COLO668 (cell line): Measurements from ENCODE around the gene COX8C.

Experiments
- DNase-seq: peaks from one replicate; lab custom pipeline; 2025; ENCODE audit not compliant: unreplicated experiment; lab: John Stamatoyannopoulos, UW

The COX8C gene, protein sequence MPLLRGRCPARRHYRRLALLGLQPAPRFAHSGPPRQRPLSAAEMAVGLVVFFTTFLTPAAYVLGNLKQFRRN

GRCh38 chr14:93346926-93347721 is at the start of gene COX8C:
Gene COX8C (plus strand): TSS chr14:93347182. CDS start chr14:93347269, 87 bp downstream.
- no peak for DNase-seq

GRCh38 chr14:93299416-93299815 is 47.6 kb upstream of the COX8C start:
- no peak for DNase-seq

DNA sequence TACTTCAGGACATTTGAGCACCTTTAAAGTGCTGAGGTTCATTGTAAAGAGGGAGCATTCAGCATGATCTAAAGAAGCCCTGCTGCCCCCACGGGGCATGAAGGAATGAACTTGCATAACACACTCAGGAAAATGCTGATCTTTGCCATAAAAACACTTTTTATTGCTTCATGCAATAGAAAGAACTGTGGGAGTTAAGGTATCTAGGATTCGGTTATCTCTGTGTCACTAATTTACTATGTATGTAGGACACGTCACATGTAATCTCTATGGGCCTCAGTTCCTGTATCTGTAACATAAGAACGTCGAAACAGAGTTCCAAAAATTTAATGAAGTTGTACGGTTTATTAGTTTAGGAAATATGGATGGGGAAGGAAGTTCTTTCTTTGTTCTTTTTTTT is 47.1 kb upstream of the COX8C start:
- no peak for DNase-seq

GRCh38 chr14:93301821-93302447 is 45.0 kb upstream of the COX8C start:
- DNase-seq, result no peak

GRCh38 chr14:93302688-93303581 is 44.0 kb upstream of the COX8C start:
- no peak for DNase-seq

DNA sequence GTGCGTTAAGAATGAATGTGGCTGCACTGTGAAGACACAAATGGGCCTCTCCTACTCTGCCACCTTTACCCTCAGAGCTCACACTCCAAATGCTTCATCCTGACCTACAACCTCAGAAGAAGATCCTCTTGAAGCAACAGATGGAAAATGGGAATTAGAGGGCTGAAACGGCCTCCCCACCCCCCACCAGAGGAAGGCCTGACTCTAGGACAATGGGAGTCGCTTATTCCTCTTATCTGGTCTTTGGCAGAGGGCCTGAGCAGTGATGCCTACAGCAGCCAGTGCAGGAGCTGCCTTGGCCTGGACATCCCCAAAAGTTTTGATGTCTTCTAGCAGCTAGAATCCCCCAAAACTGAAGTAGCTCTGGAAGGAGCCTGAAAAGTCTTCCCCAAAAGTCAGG is 43.3 kb upstream of the COX8C start:
- DNase-seq, result no peak

DNA sequence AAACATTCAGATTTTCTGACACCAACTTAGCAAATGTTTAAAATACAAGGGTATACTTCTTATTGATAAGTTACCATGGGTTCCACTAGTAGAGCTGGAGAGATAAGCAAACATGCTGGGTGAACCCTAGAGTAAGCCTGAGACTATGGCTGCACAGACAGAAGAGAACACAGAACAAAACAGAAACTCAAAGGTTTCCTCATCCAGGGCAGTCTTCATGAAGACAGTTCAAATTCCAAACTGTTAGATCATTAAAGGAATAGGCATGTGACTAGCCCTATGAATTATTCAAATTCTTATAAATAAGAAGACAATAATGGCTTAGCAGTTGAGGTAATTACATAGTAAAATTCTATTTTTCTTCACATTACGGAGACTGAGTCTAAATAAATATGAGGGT is 42.2 kb upstream of the COX8C start:
- DNase-seq, result no peak

DNA sequence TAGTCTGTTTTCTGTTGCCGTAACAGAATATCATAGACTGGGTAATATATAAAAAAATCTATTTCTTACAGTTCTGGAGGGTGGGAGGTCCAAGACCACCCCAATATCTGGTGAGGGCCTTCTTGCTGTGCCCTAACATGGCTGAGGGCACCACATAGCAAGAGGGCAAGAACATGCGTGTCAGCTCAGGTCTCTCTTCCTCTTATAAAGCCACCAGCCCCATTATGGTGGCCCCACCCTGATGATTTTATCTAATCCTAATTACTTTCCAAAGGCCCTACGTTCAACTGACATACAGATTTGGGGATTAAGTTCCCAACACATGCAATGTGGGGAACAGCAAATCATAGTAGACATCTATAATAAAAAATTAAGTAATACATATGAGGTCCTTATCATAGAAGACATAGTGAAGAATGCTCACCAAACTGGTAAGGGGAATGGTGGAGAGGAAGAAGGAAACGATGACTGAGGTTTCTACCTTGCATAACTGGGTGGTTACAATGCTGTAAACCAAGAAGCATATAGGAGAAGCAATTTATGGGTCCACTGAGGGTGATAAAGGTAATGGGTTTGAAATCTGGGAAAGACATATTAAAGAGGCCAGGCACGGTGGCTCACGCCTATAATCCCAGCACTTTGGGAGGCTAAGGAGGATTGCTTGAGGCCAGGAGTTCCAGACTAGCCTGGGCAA is 41.1 kb upstream of the COX8C start:
- DNase-seq, result no peak

- no peak for DNase-seq
Observed at GRCh38 chr14:93306812-93307211, 40.2 kb upstream of the COX8C start.

DNA sequence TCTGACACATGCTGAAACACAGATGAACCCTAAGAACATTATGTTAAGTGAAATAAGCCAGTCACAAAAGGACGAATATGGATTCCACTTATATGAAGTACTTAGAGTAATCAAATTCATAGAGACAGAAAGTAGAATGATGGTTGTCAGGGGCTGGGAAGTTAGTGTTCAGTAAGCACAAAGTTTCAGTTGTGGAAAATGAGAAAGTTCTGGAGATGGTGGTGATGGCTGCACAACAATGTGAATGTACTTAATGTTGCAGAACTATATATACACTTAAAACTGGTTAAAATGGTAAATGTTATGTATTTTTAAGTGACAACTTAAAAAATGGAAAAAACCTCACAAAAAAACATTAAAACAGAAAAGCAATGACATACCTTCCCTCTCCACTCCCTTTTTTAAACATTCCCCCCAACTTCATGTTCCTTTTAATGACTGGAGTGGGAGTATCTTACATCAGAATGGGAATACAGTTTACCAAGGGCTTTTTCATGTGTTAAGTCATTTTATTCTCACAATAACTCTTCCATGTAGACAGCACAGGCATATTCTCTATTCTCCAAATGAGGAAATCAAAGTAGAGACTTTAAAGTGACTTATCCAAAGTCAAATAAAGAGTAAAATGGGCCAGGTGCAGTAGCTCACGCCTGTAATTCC is 38.2 kb upstream of the COX8C start:
- no peak for DNase-seq

DNA sequence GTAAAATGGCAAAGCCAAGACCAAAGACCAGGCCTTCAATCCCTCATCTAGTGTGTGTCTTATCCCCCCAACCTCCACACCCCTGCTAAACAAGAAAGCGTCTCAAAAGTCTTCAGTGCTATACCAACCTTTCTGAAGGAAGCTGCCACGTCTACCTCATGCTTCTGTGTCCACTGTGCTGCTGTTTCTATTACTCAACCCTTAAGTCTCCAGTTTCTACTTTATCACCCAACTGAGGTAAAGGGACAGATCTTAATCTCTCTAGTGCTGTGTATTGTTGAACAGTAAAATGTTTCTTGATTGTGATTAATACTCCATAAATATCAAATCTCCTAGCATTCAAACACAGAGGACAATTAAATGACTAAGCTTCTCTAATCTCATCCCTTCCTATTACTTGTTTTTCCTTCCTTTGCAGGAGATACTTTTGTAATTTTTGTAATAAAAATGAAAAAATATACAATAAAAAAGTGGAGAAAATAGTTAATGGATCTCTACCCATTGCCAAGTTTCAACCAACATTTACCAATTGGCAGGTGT is 37.5 kb upstream of the COX8C start:
- no peak for DNase-seq

GRCh38 chr14:93311082-93311481 is 35.9 kb upstream of the COX8C start:
- no peak for DNase-seq

DNA sequence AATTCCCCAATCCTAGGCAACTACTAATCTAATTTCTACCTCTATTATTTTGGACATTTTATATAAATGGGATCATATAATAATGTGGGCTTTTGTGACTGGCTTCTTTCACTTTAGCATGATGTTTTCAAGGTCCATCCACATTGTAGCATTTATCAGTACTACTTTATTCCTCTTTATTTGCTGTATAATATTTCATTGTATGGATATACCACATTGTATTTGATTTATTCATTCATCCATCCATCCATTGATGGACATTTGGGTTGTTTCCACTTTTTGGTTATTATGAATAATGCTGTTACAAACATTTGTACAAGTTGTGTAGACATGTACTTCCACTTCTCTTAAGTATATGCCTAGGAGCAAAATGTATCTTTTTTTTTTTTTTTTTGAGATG is 31.4 kb upstream of the COX8C start:
- DNase-seq, result no peak

GRCh38 chr14:93316716-93317115 is 30.3 kb upstream of the COX8C start:
- DNase-seq, result no peak

GRCh38 chr14:93317210-93317874 is 29.6 kb upstream of the COX8C start:
- DNase-seq, result no peak

DNA sequence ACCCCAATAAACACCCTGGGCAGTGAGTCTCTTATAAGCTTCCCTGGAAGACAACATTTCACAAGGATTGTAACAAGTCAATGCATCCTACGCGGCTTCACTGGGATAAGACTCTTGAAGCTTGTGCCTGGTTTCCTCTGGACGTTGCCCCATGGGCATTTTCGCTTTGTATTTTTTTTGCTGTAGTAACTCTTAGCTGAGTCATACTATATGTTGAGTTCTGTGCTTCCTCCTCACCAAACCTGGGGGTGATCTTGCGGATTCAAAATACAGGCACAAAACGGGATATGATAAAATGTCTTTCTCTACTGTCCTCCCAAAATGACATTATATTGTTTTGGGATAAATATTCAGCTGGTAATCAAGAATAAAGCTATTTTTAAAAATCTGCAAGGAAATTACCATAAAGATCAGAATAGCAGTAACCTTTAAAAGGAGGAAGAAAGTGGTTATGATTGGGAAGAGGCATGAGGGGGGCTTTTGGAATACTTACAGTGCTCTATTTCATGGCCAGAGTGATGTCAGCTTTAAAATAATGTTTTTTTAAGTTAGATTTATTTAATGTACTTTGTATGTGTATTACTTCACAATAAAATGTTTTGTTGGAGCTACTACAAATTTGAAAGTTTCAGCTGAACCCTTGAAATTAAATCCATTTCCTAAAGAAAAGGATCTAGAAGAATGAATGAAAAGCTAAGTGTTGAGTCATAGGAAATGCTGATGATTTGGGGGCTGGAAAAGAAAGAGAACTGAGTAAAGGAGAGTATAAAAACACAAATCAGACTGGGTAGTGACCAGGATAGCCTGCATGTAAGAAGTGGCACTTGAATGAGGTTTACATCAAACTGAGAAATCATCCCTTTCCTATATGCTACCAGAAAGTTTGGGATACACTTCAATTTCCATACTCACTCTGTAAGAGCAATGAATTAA is 28.8 kb upstream of the COX8C start:
- DNase-seq, result no peak

GRCh38 chr14:93318927-93319326 is 28.1 kb upstream of the COX8C start:
- no peak for DNase-seq

GRCh38 chr14:93319494-93319893 is 27.5 kb upstream of the COX8C start:
- no peak for DNase-seq

GRCh38 chr14:93319958-93320357 is 27.0 kb upstream of the COX8C start:
- DNase-seq, result no peak
